ENCODE results near the gene LRP3.

DNA sequence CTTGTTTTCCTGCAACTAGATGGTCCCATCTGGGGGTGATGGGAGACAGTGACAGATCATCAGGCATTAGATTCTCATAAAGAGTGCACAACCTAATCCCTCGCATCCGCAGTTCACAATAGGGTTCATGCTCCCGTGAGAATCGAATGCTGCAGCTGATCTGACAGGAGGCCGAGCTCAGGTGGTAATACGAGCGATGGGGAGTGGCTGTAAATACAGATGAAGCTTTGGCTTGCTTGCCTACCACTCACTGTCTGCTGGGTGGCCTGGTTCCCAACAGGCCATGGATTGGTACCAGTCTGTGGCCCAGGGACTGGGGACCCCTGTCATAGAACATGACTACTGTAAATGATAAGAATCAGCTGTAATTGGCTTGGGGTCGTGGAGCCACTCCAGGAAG is 34.2 kb upstream of the LRP3 start:
- TF ChIP-seq, protein P1, sequence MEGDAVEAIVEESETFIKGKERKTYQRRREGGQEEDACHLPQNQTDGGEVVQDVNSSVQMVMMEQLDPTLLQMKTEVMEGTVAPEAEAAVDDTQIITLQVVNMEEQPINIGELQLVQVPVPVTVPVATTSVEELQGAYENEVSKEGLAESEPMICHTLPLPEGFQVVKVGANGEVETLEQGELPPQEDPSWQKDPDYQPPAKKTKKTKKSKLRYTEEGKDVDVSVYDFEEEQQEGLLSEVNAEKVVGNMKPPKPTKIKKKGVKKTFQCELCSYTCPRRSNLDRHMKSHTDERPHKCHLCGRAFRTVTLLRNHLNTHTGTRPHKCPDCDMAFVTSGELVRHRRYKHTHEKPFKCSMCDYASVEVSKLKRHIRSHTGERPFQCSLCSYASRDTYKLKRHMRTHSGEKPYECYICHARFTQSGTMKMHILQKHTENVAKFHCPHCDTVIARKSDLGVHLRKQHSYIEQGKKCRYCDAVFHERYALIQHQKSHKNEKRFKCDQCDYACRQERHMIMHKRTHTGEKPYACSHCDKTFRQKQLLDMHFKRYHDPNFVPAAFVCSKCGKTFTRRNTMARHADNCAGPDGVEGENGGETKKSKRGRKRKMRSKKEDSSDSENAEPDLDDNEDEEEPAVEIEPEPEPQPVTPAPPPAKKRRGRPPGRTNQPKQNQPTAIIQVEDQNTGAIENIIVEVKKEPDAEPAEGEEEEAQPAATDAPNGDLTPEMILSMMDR (IDR thresholded peaks at IDR 0.05; ENCODE audit: poor library complexity, severe bottlenecking) = no peak
- no peak for TF ChIP-seq SMC3 (conservative IDR thresholded peaks at IDR 0.05; ENCODE audit: poor library complexity)
- TF ChIP-seq RAD21 (conservative IDR thresholded peaks at IDR 0.05) = no peak
- no peak for TF ChIP-seq MXI1 (conservative IDR thresholded peaks at IDR 0.05; ENCODE audit: poor library complexity, severe bottlenecking)
- no peak for TF ChIP-seq POLR2AphosphoS5 (IDR thresholded peaks at IDR 0.05)
- TF ChIP-seq, protein P2, sequence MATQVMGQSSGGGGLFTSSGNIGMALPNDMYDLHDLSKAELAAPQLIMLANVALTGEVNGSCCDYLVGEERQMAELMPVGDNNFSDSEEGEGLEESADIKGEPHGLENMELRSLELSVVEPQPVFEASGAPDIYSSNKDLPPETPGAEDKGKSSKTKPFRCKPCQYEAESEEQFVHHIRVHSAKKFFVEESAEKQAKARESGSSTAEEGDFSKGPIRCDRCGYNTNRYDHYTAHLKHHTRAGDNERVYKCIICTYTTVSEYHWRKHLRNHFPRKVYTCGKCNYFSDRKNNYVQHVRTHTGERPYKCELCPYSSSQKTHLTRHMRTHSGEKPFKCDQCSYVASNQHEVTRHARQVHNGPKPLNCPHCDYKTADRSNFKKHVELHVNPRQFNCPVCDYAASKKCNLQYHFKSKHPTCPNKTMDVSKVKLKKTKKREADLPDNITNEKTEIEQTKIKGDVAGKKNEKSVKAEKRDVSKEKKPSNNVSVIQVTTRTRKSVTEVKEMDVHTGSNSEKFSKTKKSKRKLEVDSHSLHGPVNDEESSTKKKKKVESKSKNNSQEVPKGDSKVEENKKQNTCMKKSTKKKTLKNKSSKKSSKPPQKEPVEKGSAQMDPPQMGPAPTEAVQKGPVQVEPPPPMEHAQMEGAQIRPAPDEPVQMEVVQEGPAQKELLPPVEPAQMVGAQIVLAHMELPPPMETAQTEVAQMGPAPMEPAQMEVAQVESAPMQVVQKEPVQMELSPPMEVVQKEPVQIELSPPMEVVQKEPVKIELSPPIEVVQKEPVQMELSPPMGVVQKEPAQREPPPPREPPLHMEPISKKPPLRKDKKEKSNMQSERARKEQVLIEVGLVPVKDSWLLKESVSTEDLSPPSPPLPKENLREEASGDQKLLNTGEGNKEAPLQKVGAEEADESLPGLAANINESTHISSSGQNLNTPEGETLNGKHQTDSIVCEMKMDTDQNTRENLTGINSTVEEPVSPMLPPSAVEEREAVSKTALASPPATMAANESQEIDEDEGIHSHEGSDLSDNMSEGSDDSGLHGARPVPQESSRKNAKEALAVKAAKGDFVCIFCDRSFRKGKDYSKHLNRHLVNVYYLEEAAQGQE (IDR thresholded peaks at IDR 0.05; ENCODE audit: borderline replicate concordance) = no peak
- no peak for TF ChIP-seq EZH2 (IDR thresholded peaks at IDR 0.05; ENCODE audit: borderline replicate concordance, insufficient read depth, low read length, poor library complexity, severe bottlenecking)
- no peak for TF ChIP-seq EP300 (conservative IDR thresholded peaks at IDR 0.05; ENCODE audit: poor library complexity, severe bottlenecking)
- no peak for TF ChIP-seq TAF1 (IDR thresholded peaks at IDR 0.05; ENCODE audit: low read depth)

Data from neural cell (in vitro differentiated cells).